ENCODE data around the gene SERPINB7.

- TF ChIP-seq CTCF (conservative IDR thresholded peaks at IDR 0.05; ENCODE audit: low read depth in 2 of 2): peak; percentile 52 to 57
- no peak for TF ChIP-seq EZH2phosphoT487 (IDR thresholded peaks at IDR 0.05; ENCODE audit: unreplicated experiment)
- TF ChIP-seq EZH2 (IDR thresholded peaks at IDR 0.05; ENCODE audit: low read depth, unreplicated experiment): no peak
- no peak for TF ChIP-seq POLR2AphosphoS5 (IDR thresholded peaks at IDR 0.05; ENCODE audit: low read depth)
- no peak for TF ChIP-seq REST (IDR thresholded peaks at IDR 0.05; ENCODE audit: unreplicated experiment)
- TF ChIP-seq ZNF331 (CRISPR knock-in tag; IDR thresholded peaks at IDR 0.05; ENCODE audit: low read depth): no peak
- TF ChIP-seq NANOG (IDR thresholded peaks at IDR 0.05; ENCODE audit: borderline replicate concordance): no peak
- no peak for TF ChIP-seq CREB1 (CRISPR knock-in tag; IDR thresholded peaks at IDR 0.05; ENCODE audit: low read depth)
- TF ChIP-seq STAT1 (IDR thresholded peaks at IDR 0.05; ENCODE audit: unreplicated experiment): no peak
- TF ChIP-seq JUNB (IDR thresholded peaks at IDR 0.05; ENCODE audit: unreplicated experiment): no peak
- TF ChIP-seq ETS1 (IDR thresholded peaks at IDR 0.05): no peak
- TF ChIP-seq ZNF114 (CRISPR knock-in tag; IDR thresholded peaks at IDR 0.05): no peak
- TF ChIP-seq ZNF462 (CRISPR knock-in tag; IDR thresholded peaks at IDR 0.05): no peak
These were observed 33.4 kb upstream of the SERPINB7 start for GRCh38 chr18:63741769-63742168.
